GF-D8 (cell line): Measurements from ENCODE around the gene MYB.

ENCODE experiments used
- DNase-seq: peaks from one replicate; lab custom pipeline; 2025; lab: John Stamatoyannopoulos, UW

MYB gene

GRCh38 chr6:135189344-135189743 is 8.2 kb downstream of the MYB start:
- no peak for DNase-seq

- DNase-seq, result peak; percentile 90
Observed at GRCh38 chr6:135191508-135192255, 10.6 kb downstream of the MYB start.

- DNase-seq, result no peak
Observed at GRCh38 chr6:135192256-135193174, 11.4 kb downstream of the MYB start.

GRCh38 chr6:135193221-135193620 is 12.1 kb downstream of the MYB start:
- no peak for DNase-seq

GRCh38 chr6:135195041-135195440 is 13.9 kb downstream of the MYB start:
- peak; percentile 96 for DNase-seq

- peak; percentile 100 for DNase-seq
Observed at GRCh38 chr6:135195522-135195921, 14.4 kb downstream of the MYB start.

- no peak for DNase-seq
Observed at GRCh38 chr6:135196739-135197510, 15.8 kb downstream of the MYB start.

GRCh38 chr6:135202836-135203235 is 21.7 kb downstream of the MYB start:
- no peak for DNase-seq

- DNase-seq, result no peak
Observed at GRCh38 chr6:135204951-135205350, 23.8 kb downstream of the MYB start.

- DNase-seq, result peak; percentile 81
Observed at GRCh38 chr6:135209803-135210202, 28.7 kb downstream of the MYB start.

- no peak for DNase-seq
Observed at GRCh38 chr6:135210632-135211305, 29.7 kb downstream of the MYB start.

- no peak for DNase-seq
Observed at GRCh38 chr6:135211306-135211702, 30.2 kb downstream of the MYB start.

GRCh38 chr6:135212020-135212806 is 31.1 kb downstream of the MYB start:
- no peak for DNase-seq

GRCh38 chr6:135212935-135213334 is 31.8 kb downstream of the MYB start:
- DNase-seq, result no peak

- no peak for DNase-seq
Observed at GRCh38 chr6:135213616-135214015, 32.5 kb downstream of the MYB start.

- DNase-seq, result no peak
Observed at GRCh38 chr6:135215160-135215559, 34.1 kb downstream of the MYB start.

- no peak for DNase-seq
Observed at GRCh38 chr6:135215563-135215962, 34.5 kb downstream of the MYB start.

GRCh38 chr6:135217663-135218062 is 36.6 kb downstream of the MYB start:
- no peak for DNase-seq

- no peak for DNase-seq
Observed at GRCh38 chr6:135219346-135219745, 38.2 kb downstream of the MYB start.

- no peak for DNase-seq
Observed at GRCh38 chr6:135221042-135221441, 39.9 kb downstream of the MYB start.

GRCh38 chr6:135221505-135221904 is 40.4 kb downstream of the MYB start:
- DNase-seq, result no peak
